GM19240 (cell line): Measurements from ENCODE around the gene OLFM2.
"Not testable (repeated sequence)": the region's sequence is repeated elsewhere in the genome, so short reads cannot be mapped to it uniquely, and the experiment has no call there.

Source experiments
- DNase-seq: peaks from one replicate; pipeline ENCODE4 v3.0.0; 2011; ENCODE audit warnings: low spot score; ENCODE audit not compliant: insufficient read length

OLFM2 gene

DNA sequence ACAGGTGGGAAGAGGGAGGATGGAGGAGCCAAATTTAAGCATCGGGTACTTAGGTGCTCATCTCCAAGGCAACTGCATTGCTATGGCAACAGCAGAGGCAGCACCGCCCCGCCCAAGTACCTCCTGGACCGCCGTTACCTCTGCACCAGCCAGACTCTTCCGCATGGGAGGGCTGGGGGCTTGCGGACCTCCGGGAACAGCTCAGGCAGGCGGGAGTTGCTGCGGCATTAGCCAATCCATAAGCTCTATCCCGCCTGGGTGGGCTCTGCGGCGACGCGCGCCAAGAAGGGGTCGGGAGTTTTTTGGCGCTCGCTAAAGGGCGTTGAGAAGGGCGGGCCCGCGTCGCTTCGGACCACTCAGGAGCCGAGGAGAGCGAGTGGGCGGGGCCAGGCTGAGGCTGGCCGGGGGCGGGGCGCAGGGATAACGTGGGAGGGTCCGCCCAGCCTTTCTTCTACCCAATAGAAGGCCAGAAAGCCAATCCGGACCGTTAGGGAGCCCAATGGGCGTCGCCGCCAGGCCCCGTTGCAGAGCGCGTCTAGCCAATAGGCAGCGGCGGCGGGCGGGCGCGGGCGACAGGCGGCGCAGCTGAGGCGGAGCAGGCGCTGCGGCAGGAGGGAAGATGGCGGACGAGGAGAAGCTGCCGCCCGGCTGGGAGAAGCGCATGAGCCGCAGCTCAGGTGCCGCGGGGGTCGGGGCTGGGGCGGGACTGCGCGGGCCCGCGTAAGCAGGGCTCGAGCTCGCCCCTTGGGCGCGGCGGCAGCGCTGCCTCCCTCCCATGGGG is 101.4 kb downstream of the OLFM2 start, which contains the start of gene PIN1:
Gene PIN1 (plus strand): TSS at position 593 of the 781 bp plus-strand sequence. CDS start 27 bp downstream, at position 620.
- DNase-seq: peak; percentile 96

GRCh38 chr19:9834307-9834725 is 102.0 kb downstream of the OLFM2 start:
- DNase-seq: no peak

DNA sequence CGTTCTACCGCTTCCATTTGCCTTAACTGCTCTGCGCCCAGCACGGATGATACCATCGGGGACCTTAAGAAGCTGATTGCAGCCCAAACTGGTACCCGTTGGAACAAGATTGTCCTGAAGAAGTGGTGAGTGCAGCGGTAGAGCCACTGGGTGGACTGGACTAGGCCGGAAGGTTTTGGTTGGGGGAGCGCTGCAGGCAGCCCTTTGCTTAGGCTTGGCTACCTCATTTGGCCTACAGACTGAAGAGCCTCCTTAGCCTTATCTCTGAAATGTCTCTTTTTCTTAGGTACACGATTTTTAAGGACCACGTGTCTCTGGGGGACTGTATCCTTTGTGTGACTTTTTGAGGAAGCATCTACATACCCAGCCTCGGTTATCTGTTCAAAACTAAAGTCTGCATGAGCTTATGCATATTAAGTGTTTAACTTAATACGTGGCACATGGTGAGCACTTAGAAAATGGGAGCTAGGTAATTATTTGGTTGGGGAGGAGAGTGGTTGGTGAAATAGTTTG is 107.7 kb downstream of the OLFM2 start:
- no peak for DNase-seq

GRCh38 chr19:9827289-9828238 is 108.8 kb downstream of the OLFM2 start, which contains the start of gene UBL5:
UBL5 (plus strand) TSS chr19:9827918; CDS start chr19:9828338, 420 bp downstream.
- DNase-seq: peak; percentile 69

- DNase-seq: no peak
These were observed 112.5 kb downstream of the OLFM2 start for GRCh38 chr19:9823816-9824215.

DNA sequence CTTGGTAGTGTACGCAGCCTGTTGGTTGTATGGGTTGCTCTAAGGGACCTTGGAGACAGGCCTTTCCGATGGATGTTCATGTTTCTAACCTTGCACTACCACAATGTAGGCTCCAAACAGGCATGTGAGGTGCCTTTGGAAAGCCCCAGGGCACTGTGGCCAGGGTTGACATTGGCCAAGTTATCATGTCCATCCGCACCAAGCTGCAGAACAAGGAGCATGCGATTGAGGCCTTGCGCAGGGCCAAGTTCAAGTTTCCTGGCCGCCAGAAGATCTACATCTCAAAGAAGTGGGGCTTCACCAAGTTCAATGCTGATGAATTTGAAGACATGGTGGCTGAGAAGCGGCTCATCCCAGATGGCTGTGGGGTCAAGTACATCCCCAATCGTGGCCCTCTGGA is 116.3 kb downstream of the OLFM2 start:
- DNase-seq: not testable (repeated sequence)

DNA sequence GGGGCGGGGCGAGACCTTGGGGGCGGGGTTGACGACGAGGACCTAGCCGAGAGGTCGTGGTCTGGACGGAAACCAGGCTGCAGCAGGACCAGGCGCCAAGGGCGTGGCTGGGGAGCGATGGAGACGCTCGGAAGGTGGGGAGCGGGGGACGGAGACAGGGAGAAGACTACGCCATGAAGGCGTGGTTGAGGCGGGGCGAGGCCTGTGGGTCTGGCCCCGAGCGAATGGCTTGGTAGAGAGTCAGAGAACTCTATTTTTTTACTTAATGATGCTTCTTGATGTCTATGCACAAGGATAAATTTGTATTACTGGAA is 116.8 kb downstream of the OLFM2 start:
- DNase-seq: peak; percentile 80

- DNase-seq: peak; percentile 64
These were observed 117.3 kb downstream of the OLFM2 start, which contains the start of gene FBXL12 for GRCh38 chr19:9818734-9819595. FBXL12 (minus strand) TSS chr19:9819079; CDS start chr19:9818813, 266 bp downstream.

- DNase-seq: no peak
These were observed 118.1 kb downstream of the OLFM2 start for GRCh38 chr19:9818175-9818733.

DNA sequence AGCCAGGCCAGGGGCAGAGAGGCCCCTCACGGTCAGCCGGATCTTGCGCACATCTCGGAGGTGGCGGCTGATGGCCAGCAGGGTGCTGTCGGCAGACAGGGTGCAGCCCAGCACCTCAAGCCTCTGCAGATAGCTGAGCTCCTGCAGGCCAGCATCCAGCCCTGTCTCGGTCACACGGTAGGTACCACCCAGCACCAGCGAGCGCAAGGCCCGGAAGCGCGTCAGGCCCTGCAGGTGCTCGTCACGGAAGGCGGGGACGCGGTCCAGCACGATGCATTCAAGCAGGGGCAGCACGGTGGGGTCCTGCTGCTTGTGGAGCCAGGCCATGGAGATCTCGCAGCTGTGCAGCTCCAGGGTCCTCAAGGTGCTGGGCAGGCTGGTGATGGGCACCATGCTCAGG is 125.2 kb downstream of the OLFM2 start:
- DNase-seq: no peak

DNA sequence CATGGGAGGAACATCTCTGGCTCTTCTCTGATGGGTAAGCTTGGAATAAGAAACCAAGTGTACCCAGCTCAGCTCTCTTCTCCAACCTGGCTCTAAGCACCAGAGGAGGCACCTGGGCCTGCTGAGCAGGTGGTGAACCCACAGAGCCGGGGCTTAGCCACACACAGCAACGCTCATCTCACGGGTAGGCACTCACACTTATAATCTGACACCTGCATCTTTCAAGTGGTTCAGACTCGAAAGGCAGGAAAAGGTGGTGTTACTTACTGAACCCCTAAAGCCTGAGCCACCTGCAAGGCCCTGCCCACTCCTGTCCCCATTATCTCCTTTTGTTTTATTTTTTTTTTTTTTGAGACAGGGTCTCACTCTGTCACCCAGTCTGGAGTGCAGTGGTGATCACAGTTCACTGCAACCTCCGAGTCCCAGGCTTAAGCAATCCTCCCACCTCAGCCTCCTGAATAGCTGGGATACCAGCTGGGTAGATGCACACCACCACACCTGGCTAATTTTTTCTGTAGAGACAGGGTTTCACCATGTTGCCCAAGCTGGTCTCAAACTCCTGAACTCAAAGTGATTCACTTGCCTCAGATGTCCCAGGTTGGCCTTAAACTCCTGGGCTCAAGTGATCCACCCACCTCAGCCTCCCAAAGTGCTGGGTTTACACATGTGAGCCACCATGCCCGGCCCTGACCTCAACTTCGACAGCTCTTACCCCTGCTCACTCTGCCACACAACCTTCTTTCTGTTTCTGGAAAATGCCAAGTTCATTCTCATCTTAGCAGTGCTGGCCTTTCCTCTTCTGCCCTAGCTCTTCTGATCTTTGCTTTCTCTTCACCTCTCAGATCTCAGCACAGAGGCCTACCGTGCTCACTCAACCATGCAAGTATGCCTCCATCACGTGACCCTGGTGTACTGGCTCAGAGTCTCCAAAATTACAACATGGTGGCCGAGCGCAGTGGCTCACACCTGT is 127.2 kb downstream of the OLFM2 start:
- DNase-seq: no peak

- DNase-seq: no peak
These were observed 129.5 kb downstream of the OLFM2 start for GRCh38 chr19:9806803-9807202.
